DMS 273 (cell line): ENCODE measurements around the gene EXD3.
A peak's percentile ranks its signal among the peaks of the same experiment; 100 is the strongest.
"Not testable (repeated sequence)": the region's sequence is repeated elsewhere in the genome, so short reads cannot be mapped to it uniquely, and the experiment has no call there.

Source experiments
- DNase-seq: peaks from one replicate; lab custom pipeline; 2025; ENCODE audit not compliant: unreplicated experiment; lab: John Stamatoyannopoulos, UW

Gene EXD3

GRCh38 chr9:137411645-137412380, 11.1 kb downstream of the EXD3 start:
- no peak for DNase-seq

DNA sequence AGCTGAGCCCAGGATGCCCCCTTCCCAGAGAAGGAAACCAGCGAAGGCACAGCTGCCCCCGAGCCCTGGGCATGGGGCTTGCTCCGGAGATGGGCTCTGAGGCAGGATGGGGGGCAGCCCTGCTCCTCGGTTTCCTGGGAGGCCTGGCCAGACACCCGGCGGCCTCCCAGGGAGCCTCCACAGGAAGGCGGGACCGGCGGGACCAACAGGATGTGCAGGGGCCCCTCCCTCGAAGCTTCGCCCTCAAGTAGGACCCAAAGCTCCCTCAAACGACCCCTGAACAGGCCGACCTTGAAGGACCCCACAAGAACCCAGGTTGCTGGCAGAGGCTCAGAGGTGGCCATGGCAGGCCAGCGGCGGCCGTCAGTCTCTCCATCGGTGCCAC, 11.7 kb downstream of the EXD3 start:
- no peak for DNase-seq

- no peak for DNase-seq
These were observed 12.1 kb downstream of the EXD3 start for GRCh38 chr9:137410891-137411249.

GRCh38 chr9:137410236-137410890, 12.6 kb downstream of the EXD3 start:
- DNase-seq: not testable (repeated sequence)

GRCh38 chr9:137409515-137409914, 13.4 kb downstream of the EXD3 start:
- no peak for DNase-seq

GRCh38 chr9:137408651-137409405, 14.1 kb downstream of the EXD3 start:
- no peak for DNase-seq

GRCh38 chr9:137407590-137408300, 15.2 kb downstream of the EXD3 start:
- no peak for DNase-seq

DNA sequence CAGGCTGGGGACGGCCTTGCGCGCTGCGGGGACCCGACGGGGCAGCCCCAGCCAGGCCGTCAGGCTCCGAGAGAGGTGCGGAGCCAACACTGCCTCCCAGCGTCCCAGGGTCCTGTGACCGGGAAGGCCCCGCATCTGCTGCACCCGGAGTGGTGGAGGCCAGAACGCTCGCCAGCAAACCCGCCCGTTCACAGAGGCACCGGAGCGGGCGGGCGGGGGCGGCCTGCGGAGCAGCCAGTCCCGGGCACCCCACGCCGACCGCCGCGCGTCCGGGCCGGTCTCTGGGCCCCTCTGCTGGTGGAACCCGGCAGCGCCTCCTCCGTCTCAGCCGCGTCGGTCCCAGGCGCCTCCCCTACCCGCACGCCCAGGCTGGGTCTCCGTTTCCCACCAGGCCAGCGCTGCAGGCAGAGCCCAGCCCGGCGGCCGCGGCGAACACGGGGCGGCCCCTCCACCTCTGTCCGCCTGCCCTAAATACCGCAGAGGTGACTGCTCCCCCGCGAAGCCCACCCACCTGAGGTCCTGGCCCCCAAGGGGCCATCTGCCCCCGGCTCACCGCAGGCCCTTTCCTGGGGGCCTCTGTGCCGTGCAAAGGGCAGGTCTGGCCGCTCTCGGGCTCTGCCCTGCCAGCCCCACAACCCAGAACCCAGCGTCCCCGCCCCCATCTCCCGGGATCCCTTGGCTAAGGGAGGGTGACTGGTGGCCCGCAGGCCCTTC, 15.9 kb downstream of the EXD3 start:
- DNase-seq: peak; percentile 87

DNA sequence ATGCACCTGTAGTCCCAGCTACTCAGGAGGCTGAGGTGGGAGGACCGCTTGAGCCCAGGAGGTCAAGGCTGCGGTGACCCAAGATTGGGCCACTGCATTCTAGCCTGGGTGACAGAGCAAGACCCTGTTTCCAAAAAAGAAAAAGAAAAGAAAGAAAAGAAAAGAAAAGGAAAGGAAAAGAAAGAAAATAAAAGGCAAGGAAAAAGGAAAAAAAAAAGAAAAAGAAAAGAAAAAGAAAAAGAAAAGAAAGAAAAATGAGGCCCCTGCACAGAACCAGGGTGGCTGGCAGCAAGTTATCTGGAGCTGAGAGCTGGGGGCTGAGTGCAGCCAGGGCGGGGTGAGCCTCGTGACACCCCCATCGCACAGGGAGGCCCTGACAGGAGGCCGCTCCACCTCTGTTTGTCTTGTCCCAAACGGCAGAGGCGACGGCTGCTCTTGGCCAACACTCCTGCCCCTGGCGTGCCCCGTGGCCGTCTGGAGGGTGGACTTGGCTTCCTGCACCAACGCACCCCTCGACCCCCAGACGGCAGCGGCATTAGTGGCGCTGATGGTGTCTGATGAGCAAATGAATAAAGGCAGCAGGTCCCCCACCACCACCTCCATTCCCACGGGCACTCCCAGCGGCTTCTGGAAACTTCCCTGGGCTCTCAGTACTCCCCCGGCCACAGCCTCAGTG, 16.7 kb downstream of the EXD3 start:
- no peak for DNase-seq

DNA sequence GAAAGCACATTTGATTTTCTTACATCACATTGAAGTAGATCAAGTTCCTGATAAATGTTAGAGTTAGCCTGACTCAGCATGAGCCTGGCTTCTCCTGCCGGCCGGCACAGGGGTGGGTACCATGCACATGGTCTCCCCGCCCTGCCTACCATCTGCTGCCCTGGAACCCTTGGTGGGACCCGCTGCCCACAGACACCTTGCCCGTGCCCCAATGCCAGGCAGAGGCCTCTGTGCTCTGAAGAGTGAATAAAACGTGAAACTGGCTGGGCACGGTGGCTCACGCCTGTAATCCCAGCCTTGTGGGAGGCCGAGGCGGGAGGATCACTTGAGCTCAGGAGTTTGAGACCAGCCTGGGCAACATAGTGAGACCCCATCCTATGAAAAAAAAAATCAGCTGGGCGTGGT, 17.3 kb downstream of the EXD3 start:
- peak; percentile 36 for DNase-seq

- DNase-seq: no peak
These were observed 17.9 kb downstream of the EXD3 start for GRCh38 chr9:137404961-137405567.

GRCh38 chr9:137403269-137403668, 19.7 kb downstream of the EXD3 start:
- DNase-seq: no peak

GRCh38 chr9:137402746-137403145, 20.2 kb downstream of the EXD3 start:
- DNase-seq: no peak

DNA sequence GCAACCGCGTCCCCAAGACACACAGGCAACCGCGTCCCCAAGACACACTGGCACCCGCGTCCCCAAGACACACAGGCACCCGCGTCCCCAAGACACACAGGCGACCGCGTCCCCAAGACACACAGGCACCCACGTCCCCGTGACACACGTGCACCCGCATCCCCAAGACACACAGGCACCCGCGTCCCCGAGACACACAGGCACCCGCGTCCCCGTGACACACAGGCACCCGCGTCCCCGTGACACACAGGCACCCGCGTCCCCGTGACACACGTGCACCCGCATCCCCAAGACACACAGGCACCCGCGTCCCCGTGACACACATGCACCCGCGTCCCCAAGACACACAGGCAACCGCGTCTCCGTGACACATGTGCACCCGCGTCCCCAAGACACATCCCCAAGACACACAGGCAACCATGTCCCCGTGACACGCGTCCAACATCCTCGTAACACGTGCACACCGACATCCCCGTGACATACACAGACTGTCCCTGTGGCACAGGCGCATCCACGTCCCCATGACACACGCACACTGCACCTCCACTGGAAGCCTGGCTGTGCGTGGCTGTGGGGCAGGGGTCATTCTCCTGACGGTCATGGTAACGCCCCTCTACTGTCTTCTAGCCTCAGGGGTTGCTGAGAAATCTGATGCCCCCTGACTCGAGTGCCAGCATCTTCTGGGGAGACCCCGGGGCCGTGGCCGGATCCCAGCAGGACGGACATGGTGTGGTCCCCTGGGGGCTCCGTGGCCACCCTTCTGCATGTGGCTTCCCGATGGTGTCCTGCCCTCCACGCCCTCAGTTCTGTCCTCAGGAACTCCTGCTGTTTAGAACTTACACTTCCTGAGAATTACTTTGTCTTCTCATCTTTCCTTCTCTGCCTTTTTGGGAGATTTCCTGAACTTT, 24.1 kb downstream of the EXD3 start:
- no peak for DNase-seq

- DNase-seq: no peak
These were observed 25.1 kb downstream of the EXD3 start for GRCh38 chr9:137397675-137398423.

GRCh38 chr9:137396634-137397367, 26.2 kb downstream of the EXD3 start:
- DNase-seq: no peak

DNA sequence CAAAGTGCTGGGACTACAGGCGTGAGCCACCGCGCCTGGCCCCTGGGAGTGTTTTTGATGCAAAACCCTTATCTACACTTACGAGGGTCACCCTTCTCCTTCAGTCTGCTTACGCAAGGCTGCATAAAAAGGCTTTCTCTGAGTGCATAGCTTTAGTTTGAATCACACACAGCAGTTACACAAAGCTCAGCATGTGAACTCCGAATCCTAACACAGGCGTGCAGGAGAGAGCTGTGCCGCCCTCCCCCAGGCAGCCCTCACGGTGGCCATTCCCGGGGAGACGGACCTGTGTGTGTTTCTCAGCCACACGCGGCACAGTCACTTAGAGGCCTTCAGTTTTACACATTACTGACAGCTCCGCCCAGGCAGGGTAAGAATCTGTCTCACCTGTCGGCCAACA, 26.7 kb downstream of the EXD3 start:
- DNase-seq: no peak

DNA sequence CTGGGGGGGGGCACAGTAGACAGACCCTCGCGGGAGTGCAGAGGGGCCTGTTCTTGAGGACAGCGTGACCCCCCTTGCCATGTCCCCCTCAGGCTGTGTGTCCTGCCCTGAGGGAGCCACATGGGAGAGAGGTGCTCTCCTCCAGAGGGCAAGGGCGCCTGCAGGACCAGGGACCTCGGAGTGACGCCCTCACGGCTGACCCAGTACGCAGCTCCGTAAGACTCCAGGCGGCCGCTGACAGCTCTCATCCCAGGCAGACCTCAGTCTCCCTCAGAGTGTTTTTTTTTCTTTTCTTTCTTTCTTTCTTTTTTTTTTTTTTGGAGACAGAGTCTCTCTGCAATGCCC, 27.3 kb downstream of the EXD3 start:
- DNase-seq: no peak
